Neuronal stem cell (in vitro differentiated cells): Measurements from ENCODE around the gene MED13L.
A peak's percentile ranks its signal among the peaks of the same experiment; 100 is the strongest.

Source experiments
- DNase-seq: peaks from one replicate; pipeline ENCODE4 v3.0.0-alpha.2; 2013; ENCODE audit warnings: low spot score
- H2AFZ ChIP-seq: one replicate; pipeline ENCODE4 v1.6.1; 2013; ENCODE audit warnings: mild to moderate bottlenecking, low read length, inconsistent platforms
- H2AK5ac ChIP-seq: 2 replicates; pipeline ENCODE4 v1.6.1; 2013; ENCODE audit warnings: low read depth, mild to moderate bottlenecking, inconsistent platforms, low read length, moderate library complexity, mixed read lengths
- H2BK120ac ChIP-seq: 2 replicates; pipeline ENCODE4 v1.6.1; 2013; ENCODE audit warnings: low read depth, mild to moderate bottlenecking, inconsistent platforms, low read length, moderate library complexity, mixed read lengths
- H2BK12ac ChIP-seq: one replicate; pipeline ENCODE4 v1.6.1; 2013; ENCODE audit warnings: low read length, inconsistent platforms
- H2BK15ac ChIP-seq: 2 replicates; pipeline ENCODE4 v1.6.1; 2013; ENCODE audit warnings: mild to moderate bottlenecking, low read length, inconsistent platforms, mixed read lengths
- H2BK5ac ChIP-seq: one replicate; pipeline ENCODE4 v1.6.1; 2013; ENCODE audit warnings: inconsistent platforms, mild to moderate bottlenecking, low read length, moderate library complexity
- H3K14ac ChIP-seq: one replicate; pipeline ENCODE4 v1.6.1; 2013; ENCODE audit warnings: low read length, inconsistent platforms
- H3K18ac ChIP-seq: 2 replicates; pipeline ENCODE4 v1.6.1; 2013; ENCODE audit warnings: low read length, inconsistent platforms
- H3K23ac ChIP-seq: 2 replicates; pipeline ENCODE4 v1.6.1; 2013; ENCODE audit warnings: low read depth, mild to moderate bottlenecking, mixed read lengths, low read length, inconsistent platforms; ENCODE audit not compliant: poor library complexity
- H3K27ac ChIP-seq: replicated peaks from 3 replicates; pipeline ENCODE4 v1.5.1; 2013; ENCODE audit warnings: low read length, inconsistent platforms
- H3K27me3 ChIP-seq, 3 experiments: 2 replicates each; pipeline ENCODE4 v1.6.1; 2013; ENCODE audit warnings: low read length in 3 of 3, mild to moderate bottlenecking in 2 of 3, inconsistent platforms in 1 of 3, low read depth in 1 of 3, mixed read lengths in 1 of 3, moderate library complexity in 1 of 3; ENCODE audit not compliant: control insufficient read depth in 3 of 3, insufficient read depth in 3 of 3
- H3K36me3 ChIP-seq, 2 donors: replicated peaks in 1 of 2; 2 replicates each; pipeline ENCODE4 v1.6.1; 2013; ENCODE audit warnings: low read length in 2 of 2; ENCODE audit not compliant: control insufficient read depth in 2 of 2, insufficient read depth in 2 of 2
- H3K4ac ChIP-seq: 2 replicates; pipeline ENCODE4 v1.6.1; 2013; ENCODE audit warnings: inconsistent platforms, mild to moderate bottlenecking, low read length, moderate library complexity
- H3K4me1 ChIP-seq, 2 donors: 1 replicate in 1 of 2; 2 replicates in 1 of 2; pipeline ENCODE4 v1.6.1; 2013; ENCODE audit warnings: low read length in 2 of 2, low read depth in 1 of 2; ENCODE audit not compliant: control insufficient read depth in 2 of 2, insufficient read depth in 1 of 2
- H3K4me2 ChIP-seq: one replicate; pipeline ENCODE4 v1.6.1; 2013; ENCODE audit warnings: mild to moderate bottlenecking, low read length, inconsistent platforms; ENCODE audit not compliant: insufficient read depth, poor library complexity, severe bottlenecking
- H3K4me3 ChIP-seq, 2 donors: 2 replicates each; pipeline ENCODE4 v1.5.1; 2013; ENCODE audit warnings: low read length in 2 of 2, mild to moderate bottlenecking in 2 of 2, inconsistent platforms in 1 of 2, moderate library complexity in 1 of 2
- H3K79me1 ChIP-seq: one replicate; pipeline ENCODE4 v1.6.1; 2013; ENCODE audit warnings: low read depth, mild to moderate bottlenecking, inconsistent platforms, low read length, moderate library complexity
- H3K9ac ChIP-seq: one replicate; pipeline ENCODE4 v1.6.1; 2013; ENCODE audit warnings: mild to moderate bottlenecking, low read depth, low read length, inconsistent platforms; ENCODE audit not compliant: poor library complexity
- H3K9me3 ChIP-seq, 2 donors: replicated peaks in 1 of 2; 2 replicates each; pipeline versions ENCODE3 to v1.6.1; 2013; ENCODE audit warnings: low read length in 2 of 2, mild to moderate bottlenecking in 2 of 2, inconsistent platforms in 1 of 2, low read depth in 1 of 2, mixed read lengths in 1 of 2, moderate library complexity in 1 of 2; ENCODE audit not compliant: control insufficient read depth in 2 of 2, insufficient read depth in 1 of 2
- H4K8ac ChIP-seq: one replicate; pipeline ENCODE4 v1.6.1; 2013; ENCODE audit warnings: low read depth, mild to moderate bottlenecking, inconsistent platforms, low read length, moderate library complexity
- H4K91ac ChIP-seq: one replicate; pipeline ENCODE4 v1.6.1; 2013; ENCODE audit warnings: low read length, low read depth, mild to moderate bottlenecking, inconsistent platforms; ENCODE audit not compliant: poor library complexity
- WGBS, 2 donors: extraction: QIAGEN DNeasy Blood & Tissue Kit; methylation state at CpG; one replicate each; pipeline ENCODE4 v1.1.7; 2013; ENCODE audit warnings: missing lambda C conversion rate in 2 of 2, mixed read lengths in 1 of 2; ENCODE audit not compliant: insufficient read length in 2 of 2, insufficient replicate concordance in 1 of 2; ENCODE audit errors: extremely low coverage in 2 of 2; 5-methylcytosine and 5-hydroxymethylcytosine counted together

MED13L gene

DNA sequence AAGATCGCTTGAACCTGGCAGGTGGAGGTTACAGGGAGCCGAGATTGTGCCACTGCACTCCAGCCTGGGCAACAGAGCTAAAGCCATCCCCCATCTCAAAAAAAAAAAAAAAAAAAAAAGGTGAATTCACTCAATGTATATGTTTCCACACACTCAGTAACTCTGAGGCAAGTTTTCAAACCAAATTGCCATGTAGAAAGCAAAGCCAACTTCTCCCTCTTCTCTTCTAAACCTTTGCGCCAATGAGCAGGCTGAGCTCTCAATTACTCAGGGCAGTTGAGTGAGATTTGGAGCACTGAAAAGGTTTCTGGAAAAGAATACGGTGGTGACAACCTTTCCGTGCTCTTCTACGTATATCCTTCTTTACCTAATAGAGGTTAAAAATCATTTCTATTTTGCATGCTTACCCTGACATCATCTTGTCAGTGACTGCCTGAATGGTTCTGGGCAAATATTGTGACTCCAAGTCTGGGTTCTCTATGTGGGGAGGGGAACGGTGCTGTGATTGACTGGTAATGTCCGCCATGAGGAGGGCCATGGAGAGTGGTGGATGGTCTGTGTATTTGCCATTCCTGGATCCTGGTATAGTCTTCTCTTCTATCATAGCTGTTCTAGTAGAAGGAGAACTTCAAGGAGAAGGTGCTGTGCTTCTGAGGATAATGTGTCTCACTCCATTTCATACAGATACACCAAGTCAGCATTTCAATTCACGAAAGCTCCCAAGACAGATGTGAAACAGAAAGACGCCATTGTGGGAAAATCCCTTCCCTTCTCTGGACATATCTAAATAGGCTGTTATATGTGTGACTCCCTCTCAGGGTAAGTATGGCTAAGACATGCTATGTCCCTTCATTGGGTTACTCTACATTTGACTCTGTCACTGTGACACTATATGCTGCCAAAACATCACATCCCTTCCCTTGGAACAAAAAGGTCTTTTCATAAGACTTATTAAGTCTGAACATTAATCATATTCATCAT is 46.2 kb upstream of the MED13L start:
- Histone ChIP-seq H3K23ac (no peak overlapping the region), H3K27ac (no peak overlapping the region), H3K4me1 (peaks cover 0 to 1% of the 10 kb centered on the region in 2 donors), H4K8ac (no peak overlapping the region), H3K36me3 (no peaks in the 10 kb centered on the region), H2AK5ac (no peak overlapping the region), H2BK120ac (no peak overlapping the region), H3K9ac (no peak overlapping the region), H2BK12ac (no peak overlapping the region), H3K18ac (no peak overlapping the region), H3K27me3 (no peaks in the 10 kb centered on the region), H3K4me2 (no peak overlapping the region), H3K79me1 (no peaks in the 10 kb centered on the region), H2BK5ac (no peak overlapping the region), H4K91ac (no peak overlapping the region), H3K4me3 (no peak overlapping the region), H2AFZ (no peak overlapping the region), H3K14ac (no peak overlapping the region), H3K9me3 (no peaks in the 10 kb centered on the region), H2BK15ac (no peak overlapping the region), H3K4ac (no peak overlapping the region)
- WGBS, 2 donors: no CpG with 5 or more reads among the region's 10 CpGs
- no peak for DNase-seq

DNA sequence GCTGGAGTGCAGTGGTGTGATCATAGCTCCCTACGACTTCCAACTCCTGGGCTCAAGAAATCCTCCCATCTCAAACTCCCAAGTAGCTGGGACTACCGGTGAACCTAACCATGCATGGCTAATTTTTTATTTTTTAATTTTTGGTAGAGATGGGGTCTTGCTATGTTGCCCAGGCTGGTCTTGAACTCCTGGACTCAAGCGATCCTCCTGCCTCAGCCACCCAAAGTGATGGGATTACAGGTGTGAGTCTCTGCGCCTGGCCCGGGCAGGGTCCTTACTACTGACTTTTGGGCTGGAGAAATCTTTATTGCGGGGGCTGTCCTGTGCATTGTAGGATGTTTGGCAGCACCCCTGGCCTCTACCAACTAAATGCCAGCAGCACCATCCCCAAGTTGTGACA is 44.4 kb upstream of the MED13L start:
- Histone ChIP-seq H2AFZ (no peak overlapping the region), H3K18ac (no peak overlapping the region), H3K9ac (no peak overlapping the region), H3K4ac (no peak overlapping the region), H3K27me3 (peaks cover 0 to 3% (median 0%) of the 10 kb centered on the region in 3 experiments), H4K91ac (no peak overlapping the region), H4K8ac (no peak overlapping the region), H2BK5ac (no peak overlapping the region), H3K27ac (no peak overlapping the region), H3K4me2 (no peak overlapping the region), H2BK12ac (no peak overlapping the region), H3K79me1 (no peaks in the 10 kb centered on the region), H2BK15ac (no peak overlapping the region), H3K14ac (no peak overlapping the region), H3K9me3 (no peaks in the 10 kb centered on the region), H3K4me3 (no peak overlapping the region), H3K4me1 (peaks cover 0 to 1% of the 10 kb centered on the region in 2 donors), H3K23ac (no peak overlapping the region), H2BK120ac (no peak overlapping the region), H2AK5ac (no peak overlapping the region), H3K36me3 (no peaks in the 10 kb centered on the region)
- no CpG with 5 or more reads among the region's 6 CpGs for WGBS, 2 donors
- no peak for DNase-seq

DNA sequence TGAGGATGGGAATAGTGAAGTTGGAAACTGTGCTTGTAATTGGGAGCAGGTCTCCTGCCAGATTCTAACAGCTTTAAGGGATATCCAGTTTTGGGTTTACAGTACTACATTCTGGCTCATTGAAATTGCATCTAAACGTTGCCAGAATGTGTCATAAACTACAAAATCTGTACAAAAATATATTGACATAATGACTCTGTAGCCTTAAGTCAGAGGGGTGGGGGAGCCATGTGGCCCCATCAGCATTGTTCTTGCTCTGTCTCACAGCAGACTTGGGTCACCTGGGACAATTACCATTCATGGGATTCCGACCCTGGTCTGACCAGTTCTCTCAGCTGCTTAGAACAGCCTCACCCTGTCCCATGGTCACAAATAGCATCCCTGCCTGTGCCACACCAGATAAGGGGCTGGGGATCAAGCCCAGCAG is 43.3 kb upstream of the MED13L start:
- Histone ChIP-seq H2AFZ (no peak overlapping the region), H3K4me2 (no peak overlapping the region), H2BK120ac (no peak overlapping the region), H3K14ac (no peak overlapping the region), H2AK5ac (no peak overlapping the region), H3K9me3 (no peaks in the 10 kb centered on the region), H3K27me3 (peaks cover 0 to 3% (median 0%) of the 10 kb centered on the region in 3 experiments), H3K9ac (no peak overlapping the region), H3K4me1 (no peaks in the 10 kb centered on the region), H3K79me1 (no peaks in the 10 kb centered on the region), H3K27ac (no peak overlapping the region), H4K91ac (no peak overlapping the region), H2BK5ac (no peak overlapping the region), H3K23ac (no peak overlapping the region), H3K36me3 (no peaks in the 10 kb centered on the region), H3K18ac (peak overlapping the region; percentile 44), H3K4me3 (no peak overlapping the region), H2BK15ac (no peak overlapping the region), H3K4ac (no peak overlapping the region), H2BK12ac (no peak overlapping the region), H4K8ac (no peak overlapping the region)
- DNase-seq: no peak
- WGBS, 2 donors: no CpG with 5 or more reads among the region's 2 CpGs

DNA sequence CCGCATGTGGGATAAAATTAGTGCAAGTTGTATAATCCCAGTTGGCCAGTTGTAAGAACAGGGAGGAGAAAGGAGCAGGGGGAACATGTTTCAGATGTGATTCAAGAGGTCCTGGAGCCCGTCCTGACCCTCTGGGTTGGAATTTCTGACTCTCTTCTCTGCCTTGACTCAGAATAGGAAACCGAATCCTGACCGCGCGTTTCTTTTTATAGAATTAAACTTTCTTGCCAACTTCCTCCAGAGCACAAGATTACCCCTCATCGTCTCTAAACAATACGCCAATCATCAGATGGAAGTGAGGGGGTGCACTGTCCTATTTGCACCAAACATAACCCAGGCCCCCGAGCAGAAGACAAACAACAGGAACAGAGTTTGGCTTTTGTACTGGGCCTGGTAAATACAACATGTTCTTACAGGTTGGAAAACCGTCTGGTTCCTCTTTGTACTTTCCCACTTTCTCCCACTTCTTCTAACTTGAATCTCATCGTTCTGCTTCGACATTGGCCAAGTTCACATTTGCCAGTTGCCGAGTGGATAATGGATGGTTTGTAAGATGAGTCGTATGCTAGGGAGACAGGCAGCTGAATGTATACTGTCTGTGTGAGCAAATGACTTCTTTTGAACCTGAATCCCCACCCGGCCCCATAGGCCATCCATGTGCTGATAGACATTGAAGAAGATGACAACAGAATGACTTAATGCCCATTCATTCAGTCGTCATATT is 42.6 kb upstream of the MED13L start:
- no peak overlapping the region for H4K8ac ChIP-seq
- H2BK15ac ChIP-seq: no peak overlapping the region
- no peaks in the 10 kb centered on the region for H3K9me3 ChIP-seq
- H2AK5ac ChIP-seq: no peak overlapping the region
- DNase-seq: no peak
- H2BK12ac ChIP-seq: no peak overlapping the region
- H3K14ac ChIP-seq: no peak overlapping the region
- no peak overlapping the region for H3K18ac ChIP-seq
- no peak overlapping the region for H3K27ac ChIP-seq
- H3K4me3 ChIP-seq: no peak overlapping the region
- no peak overlapping the region for H3K9ac ChIP-seq
- H2BK5ac ChIP-seq: no peak overlapping the region
- H3K4me1 ChIP-seq: no peaks in the 10 kb centered on the region
- H3K79me1 ChIP-seq: no peaks in the 10 kb centered on the region
- no CpG with 5 or more reads among the region's 16 CpGs for WGBS, 2 donors
- H3K36me3 ChIP-seq: no peaks in the 10 kb centered on the region
- H3K4me2 ChIP-seq: no peak overlapping the region
- H2BK120ac ChIP-seq: no peak overlapping the region
- H3K27me3 ChIP-seq: peaks cover 0 to 3% (median 0%) of the 10 kb centered on the region in 3 experiments
- no peak overlapping the region for H2AFZ ChIP-seq
- no peak overlapping the region for H3K4ac ChIP-seq
- H4K91ac ChIP-seq: no peak overlapping the region
- H3K23ac ChIP-seq: no peak overlapping the region
